Sciatic nerve (tissue), 2 donors: ENCODE results near the gene GUCY2F. TPM values are rescaled to one million over a fixed set of nuclear protein-coding genes. Genes with fewer than 3 reads are reported as not detected.

Source experiments
- ATAC-seq: fragments of 200-7000 bp; cut with Tn5 transposase; one replicate; pipeline ENCODE4 v1.9.1; 2020; ENCODE audit warnings: mild to moderate bottlenecking, moderate library complexity
- DNase-seq: peaks from one replicate; pipeline ENCODE4 v3.0.0-alpha.2; 2020; ENCODE audit warnings: low spot score
- intact Hi-C: fragments of 100-400 bp; cut with DNase I; formaldehyde crosslinking; loops from one replicate; pipeline ENCODE4 v1.14.2; 2022
- total RNA-seq: library from RNA; stranded (reverse); fragmentation: NEBNext Ultra II Directional; extraction: Animal tissue kit (Norgen Biotek cat#: 25700); gene quantifications from one replicate; pipeline ENCODE4 v1.2.1, GENCODE V29; 2021
- donor health status: DM: no; HTN: no; CAD: no.
- donor health status: DM: no; HTN: no; CAD: no.

GUCY2F gene
- total RNA-seq, 1 donor from 2014 or later = not detected

- intact Hi-C loops = no loop called here
- DNase-seq (no peak), ATAC-seq (no peak)
Measured at GRCh38 chrX:109399831-109400230, 82.1 kb downstream of the GUCY2F start.

- DNase-seq (no peak), ATAC-seq (no peak)
- intact Hi-C loops = no loop called here
Measured at GRCh38 chrX:109398833-109399232, 83.1 kb downstream of the GUCY2F start.

GRCh38 chrX:109398061-109398460 lies 83.8 kb downstream of the GUCY2F start:
- DNase-seq (no peak), ATAC-seq (no peak)
- intact Hi-C loops = no loop called here

GRCh38 chrX:109393859-109394258 lies 88.0 kb downstream of the GUCY2F start:
- intact Hi-C loops = no loop called here
- DNase-seq = no peak
- no peak for ATAC-seq

- no peak for ATAC-seq
- intact Hi-C loops = no loop called here
- no peak for DNase-seq
Measured at GRCh38 chrX:109392895-109393294, 89.0 kb downstream of the GUCY2F start.

- ATAC-seq = no peak
- no peak for DNase-seq
- intact Hi-C loops = no loop called here
Measured at GRCh38 chrX:109390556-109390955, 91.3 kb downstream of the GUCY2F start.

GRCh38 chrX:109389917-109390316 lies 92.0 kb downstream of the GUCY2F start:
- ATAC-seq (no peak), DNase-seq (no peak)
- intact Hi-C loops = no loop called here

GRCh38 chrX:109384699-109385098 lies 97.2 kb downstream of the GUCY2F start:
- intact Hi-C loops = no loop called here
- ATAC-seq = no peak
- DNase-seq = no peak

GRCh38 chrX:109382332-109382731 lies 99.6 kb downstream of the GUCY2F start:
- ATAC-seq (no peak), DNase-seq (no peak)
- intact Hi-C loops = no loop called here

GRCh38 chrX:109378281-109378680 lies 103.6 kb downstream of the GUCY2F start:
- intact Hi-C loops = no loop called here
- DNase-seq (no peak), ATAC-seq (no peak)

- intact Hi-C loops = no loop called here
- DNase-seq = no peak
- ATAC-seq = no peak
Measured at GRCh38 chrX:109374262-109374960, 107.5 kb downstream of the GUCY2F start.

GRCh38 chrX:109373468-109373867 lies 108.4 kb downstream of the GUCY2F start:
- DNase-seq = no peak
- intact Hi-C loops = no loop called here
- no peak for ATAC-seq

- DNase-seq (no peak), ATAC-seq (no peak)
- intact Hi-C loops = no loop called here
Measured at GRCh38 chrX:109372716-109373115, 109.2 kb downstream of the GUCY2F start.

GRCh38 chrX:109372291-109372690 lies 109.6 kb downstream of the GUCY2F start:
- ATAC-seq (no peak), DNase-seq (no peak)
- intact Hi-C loops = no loop called here

- DNase-seq = no peak
- intact Hi-C loops = no loop called here
- no peak for ATAC-seq
Measured at GRCh38 chrX:109362101-109362500, 119.8 kb downstream of the GUCY2F start.

- intact Hi-C loops = no loop called here
- DNase-seq (no peak), ATAC-seq (no peak)
Measured at GRCh38 chrX:109360301-109360700, 121.6 kb downstream of the GUCY2F start.

GRCh38 chrX:109357706-109358105 lies 124.2 kb downstream of the GUCY2F start:
- no peak for DNase-seq
- ATAC-seq = no peak
- intact Hi-C loops = no loop called here

GRCh38 chrX:109356684-109357083 lies 125.2 kb downstream of the GUCY2F start:
- DNase-seq (no peak), ATAC-seq (no peak)
- intact Hi-C loops = no loop called here

GRCh38 chrX:109352066-109352588 lies 129.8 kb downstream of the GUCY2F start:
- DNase-seq = no peak
- ATAC-seq = peak; percentile 78
- intact Hi-C loops = no loop called here

- ATAC-seq = no peak
- intact Hi-C loops = no loop called here
- DNase-seq = no peak
Measured at GRCh38 chrX:109351557-109351956, 130.3 kb downstream of the GUCY2F start.

- intact Hi-C loops = no loop called here
- DNase-seq (no peak), ATAC-seq (no peak)
Measured at GRCh38 chrX:109350551-109350950, 131.3 kb downstream of the GUCY2F start.
